GM12878 (cell line): ENCODE data around the gene AP3D1. TPM values are rescaled to one million over a fixed set of nuclear protein-coding genes. Genes with fewer than 3 reads are reported as not detected.

Source experiments
- BHLHE40 ChIP-seq, 2 experiments: fragments of 450-650 bp in 1 of 2; IDR thresholded peaks; 2 replicates each; pipeline ENCODE4 v1.6.1; 2011 to 2017; ENCODE audit warnings: low read depth in 2 of 2, borderline replicate concordance in 1 of 2, improper control_type of control experiment in 1 of 2, low read length in 1 of 2, mild to moderate bottlenecking in 1 of 2
- FOXK2 ChIP-seq: fragments of 450-650 bp; IDR thresholded peaks from 2 replicates; pipeline ENCODE4 v1.6.1; 2017; ENCODE audit warnings: mild to moderate bottlenecking, moderate library complexity
- IKZF2 ChIP-seq, 2 experiments: fragments of 450-650 bp; IDR thresholded peaks; 2 replicates each; pipeline ENCODE4 v1.6.1; 2017; ENCODE audit warnings: mild to moderate bottlenecking in 2 of 2, moderate library complexity in 2 of 2
- NFYB ChIP-seq: IDR thresholded peaks from 2 replicates; pipeline ENCODE4 v1.6.1; 2011; ENCODE audit warnings: low read depth, mild to moderate bottlenecking, low read length, improper control_type of control experiment, moderate library complexity; ENCODE audit not compliant: insufficient read depth
- POLR2A ChIP-seq: IDR thresholded peaks from 2 replicates; pipeline ENCODE4 v1.6.1; 2011; ENCODE audit warnings: low read depth, mild to moderate bottlenecking, low read length
- RB1 ChIP-seq: fragments of 450-650 bp; formaldehyde crosslinking; IDR thresholded peaks from 2 replicates; pipeline ENCODE4 v1.6.1; 2017; ENCODE audit warnings: mild to moderate bottlenecking, borderline replicate concordance
- RELB ChIP-seq: fragments of 450-650 bp; IDR thresholded peaks from 2 replicates; pipeline ENCODE4 v1.6.1; 2017; ENCODE audit warnings: low read depth, mild to moderate bottlenecking, moderate library complexity
- RUNX3 ChIP-seq: IDR thresholded peaks from 2 replicates; pipeline ENCODE4 v1.6.1; 2012; ENCODE audit warnings: low read length, inconsistent platforms
- TCF3 ChIP-seq: IDR thresholded peaks from 2 replicates; pipeline ENCODE4 v1.6.1; 2012; ENCODE audit warnings: low read depth, mild to moderate bottlenecking, low read length, borderline replicate concordance; ENCODE audit not compliant: insufficient read depth
- WRNIP1 ChIP-seq: IDR thresholded peaks from 2 replicates; pipeline ENCODE4 v1.6.1; 2011; ENCODE audit warnings: low read depth, low read length, improper control_type of control experiment, borderline replicate concordance
- ZNF24 ChIP-seq: fragments of 450-650 bp; IDR thresholded peaks from 2 replicates; pipeline ENCODE4 v1.6.1; 2017; ENCODE audit warnings: antibody characterized with exemption, mild to moderate bottlenecking
- polyA plus RNA-seq, 11 experiments: library from polyadenylated mRNA; depleted of rRNA in 4 of 11; unstranded in 6 of 11; stranded (reverse) in 5 of 11; fragments of >200 nt; fragmentation: Nextera tagmentation in 4 of 11; fragmentation: Illumina TruSeq in 1 of 11; extraction: Ambion mirVana in 4 of 11; extraction: Trizol in 1 of 11; gene quantifications; 1 replicate in 1 of 11; 2 replicates in 10 of 11; pipeline versions ENCODE4 v1.2.1 to v1.2.3, GENCODE V29; 2011 to 2016; ENCODE audit warnings: inconsistent platforms in 2 of 11, missing spikeins in 2 of 11, low read depth in 1 of 11
- total RNA-seq, 4 experiments: library from RNA; depleted of rRNA in 3 of 4; stranded (reverse); fragments of >200 nt in 3 of 4; fragmentation: Illumina TruSeq in 1 of 4; extraction: Trizol in 1 of 4; gene quantifications; 2 replicates each; pipeline versions ENCODE4 v1.2.1 to v1.2.3, GENCODE V29; 2013 to 2021

The AP3D1 gene
- total and polyA plus RNA-seq, 10 of the 15 experiments (the other 5 are each of a cell fraction or from before 2014, with no cell fraction given): 1.5 to 108 (median 59.1) TPM

GRCh38 chr19:2168619-2169424 lies 17.5 kb upstream of the AP3D1 start (continued):
- TF ChIP-seq RELB (peak; percentile 96), ZNF24 (peak; percentile 42; the same call in 1 of the 2 replicates), BHLHE40 (IDR thresholded peaks at IDR 0.05; ENCODE audit: borderline replicate concordance in 1 of 2, low read depth in 2 of 2, low read length in 1 of 2) (peak; percentile 91 to 95), POLR2A (peak; percentile 59; the same call in 1 of the 2 replicates), RB1 (no peak), IKZF2 (IDR thresholded peaks at IDR 0.05) (peak; percentile 78 to 84), FOXK2 (no peak), RUNX3 (peak; percentile 81), NFYB (no peak), WRNIP1 (no peak), TCF3 (no peak)
